Endothelial cell (in vitro differentiated cells): ENCODE measurements around the gene INF2. TPM values are rescaled to one million over a fixed set of nuclear protein-coding genes. Genes with fewer than 3 reads are reported as not detected.

Source experiments
- DNase-seq: peaks from one replicate; pipeline ENCODE4 v3.0.0; 2021; ENCODE audit warnings: low spot score
- H3K27ac Mint-ChIP-seq: one replicate; pipeline ENCODE4 v1.8.0; 2021; ENCODE audit warnings: mixed read lengths, inconsistent platforms; ENCODE audit not compliant: unreplicated experiment
- H3K27me3 Mint-ChIP-seq: one replicate; pipeline ENCODE4 v1.8.0; 2021; ENCODE audit warnings: mild to moderate bottlenecking, moderate library complexity, mixed read lengths, inconsistent platforms; ENCODE audit not compliant: unreplicated experiment
- H3K36me3 Mint-ChIP-seq: one replicate; pipeline ENCODE4 v1.8.0; 2021; ENCODE audit warnings: mild to moderate bottlenecking, low read depth, mixed read lengths, inconsistent platforms; ENCODE audit not compliant: unreplicated experiment
- H3K4me1 Mint-ChIP-seq: one replicate; pipeline ENCODE4 v1.8.0; 2021; ENCODE audit warnings: mild to moderate bottlenecking, mixed read lengths, inconsistent platforms; ENCODE audit not compliant: unreplicated experiment
- H3K4me3 Mint-ChIP-seq: one replicate; pipeline ENCODE4 v1.8.0; 2021; ENCODE audit warnings: mild to moderate bottlenecking, mixed read lengths, inconsistent platforms; ENCODE audit not compliant: unreplicated experiment
- H3K9me3 Mint-ChIP-seq: one replicate; pipeline ENCODE4 v1.8.0; 2021; ENCODE audit warnings: mixed read lengths, inconsistent platforms; ENCODE audit not compliant: unreplicated experiment
- total RNA-seq: library from RNA; stranded (reverse); fragmentation: NEBNext Ultra II Directional; extraction: Animal tissue kit (Norgen Biotek cat#: 25700); gene quantifications from one replicate; pipeline ENCODE4 v1.2.1, GENCODE V29; 2021; ENCODE audit not compliant: unreplicated experiment
- TF ChIP-seq, protein P1 (sequence below): fragments of 200-600 bp; sonication (generic); IDR thresholded peaks from one replicate; pipeline ENCODE4 v1.5.0; 2021; ENCODE audit warnings: antibody characterized with exemption; ENCODE audit not compliant: unreplicated experiment

Gene INF2
- total RNA-seq, 1 donor from 2014 or later, result 97.2 TPM

DNA sequence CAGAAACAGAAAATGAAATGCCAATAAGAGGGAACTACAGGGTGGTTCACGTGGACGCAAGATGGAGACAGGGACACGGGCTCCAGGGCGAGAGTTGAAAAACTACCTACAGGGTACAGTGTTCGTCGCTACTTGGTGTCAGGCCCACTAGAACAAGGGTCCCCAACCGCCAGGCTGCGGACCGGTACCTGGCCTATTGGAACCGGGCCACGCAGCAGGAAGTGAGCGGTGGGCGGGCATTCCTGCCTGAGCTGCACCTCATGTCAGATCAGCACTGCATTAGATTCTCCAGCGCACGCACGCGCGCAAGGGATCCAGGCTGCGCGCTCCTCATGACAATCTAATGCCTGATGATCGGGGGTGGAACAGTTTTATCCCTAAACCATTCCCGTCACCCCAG, 14.8 kb downstream of the INF2 start:
- TF ChIP-seq, protein P1, sequence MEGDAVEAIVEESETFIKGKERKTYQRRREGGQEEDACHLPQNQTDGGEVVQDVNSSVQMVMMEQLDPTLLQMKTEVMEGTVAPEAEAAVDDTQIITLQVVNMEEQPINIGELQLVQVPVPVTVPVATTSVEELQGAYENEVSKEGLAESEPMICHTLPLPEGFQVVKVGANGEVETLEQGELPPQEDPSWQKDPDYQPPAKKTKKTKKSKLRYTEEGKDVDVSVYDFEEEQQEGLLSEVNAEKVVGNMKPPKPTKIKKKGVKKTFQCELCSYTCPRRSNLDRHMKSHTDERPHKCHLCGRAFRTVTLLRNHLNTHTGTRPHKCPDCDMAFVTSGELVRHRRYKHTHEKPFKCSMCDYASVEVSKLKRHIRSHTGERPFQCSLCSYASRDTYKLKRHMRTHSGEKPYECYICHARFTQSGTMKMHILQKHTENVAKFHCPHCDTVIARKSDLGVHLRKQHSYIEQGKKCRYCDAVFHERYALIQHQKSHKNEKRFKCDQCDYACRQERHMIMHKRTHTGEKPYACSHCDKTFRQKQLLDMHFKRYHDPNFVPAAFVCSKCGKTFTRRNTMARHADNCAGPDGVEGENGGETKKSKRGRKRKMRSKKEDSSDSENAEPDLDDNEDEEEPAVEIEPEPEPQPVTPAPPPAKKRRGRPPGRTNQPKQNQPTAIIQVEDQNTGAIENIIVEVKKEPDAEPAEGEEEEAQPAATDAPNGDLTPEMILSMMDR, result no peak
- H3K36me3 Mint-ChIP-seq, result peaks cover 14% of the 10 kb centered on the region
- DNase-seq, result no peak
- H3K27me3 Mint-ChIP-seq, result peaks cover 9% of the 10 kb centered on the region
- H3K4me3 Mint-ChIP-seq, result peak overlapping the region; percentile 51
- H3K9me3 Mint-ChIP-seq, result no peaks in the 10 kb centered on the region
- peaks cover 4% of the 10 kb centered on the region for H3K4me1 Mint-ChIP-seq
- H3K27ac Mint-ChIP-seq, result no peak overlapping the region

DNA sequence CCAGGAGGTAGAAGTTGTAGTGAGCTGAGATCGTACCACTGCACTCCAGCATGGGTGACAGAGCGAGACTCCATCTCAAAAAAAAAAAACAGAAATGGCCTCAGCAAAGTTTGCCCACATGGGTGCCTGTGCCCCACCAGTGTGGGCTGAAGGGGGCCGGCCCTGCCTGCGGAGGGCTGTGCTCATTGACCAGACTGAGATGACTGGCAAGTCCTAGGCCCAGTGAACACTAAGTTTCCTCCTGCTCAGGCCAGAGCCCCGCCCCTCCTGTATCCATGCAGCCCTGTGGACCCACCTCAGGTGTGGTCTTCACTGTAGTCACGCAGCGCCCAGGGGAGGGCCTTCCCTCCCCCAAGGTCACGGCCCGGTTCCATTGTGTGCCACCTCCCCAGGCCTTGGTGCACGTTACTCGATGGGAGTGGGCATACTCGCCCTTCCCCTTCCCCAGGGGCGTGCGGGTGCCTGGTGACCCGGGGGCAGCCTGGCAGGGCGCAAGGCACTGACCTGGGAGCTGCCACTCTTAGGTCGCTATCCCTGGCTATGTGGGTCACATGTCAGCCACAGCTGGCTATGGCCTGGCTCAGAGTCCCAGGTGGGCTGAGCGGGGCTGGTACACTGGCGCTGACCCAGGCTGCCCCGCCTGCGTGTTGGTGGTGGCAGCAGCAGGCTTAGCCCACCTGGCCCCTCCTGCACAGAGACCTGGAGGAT, 16.1 kb downstream of the INF2 start:
- no peak for DNase-seq
- H3K4me1 Mint-ChIP-seq, result peaks cover 2% of the 10 kb centered on the region
- no peak overlapping the region for H3K4me3 Mint-ChIP-seq
- H3K27me3 Mint-ChIP-seq, result peaks cover 10% of the 10 kb centered on the region
- no peak overlapping the region for H3K27ac Mint-ChIP-seq
- peaks cover 18% of the 10 kb centered on the region for H3K36me3 Mint-ChIP-seq
- no peaks in the 10 kb centered on the region for H3K9me3 Mint-ChIP-seq
- TF ChIP-seq, protein P1, result no peak

DNA sequence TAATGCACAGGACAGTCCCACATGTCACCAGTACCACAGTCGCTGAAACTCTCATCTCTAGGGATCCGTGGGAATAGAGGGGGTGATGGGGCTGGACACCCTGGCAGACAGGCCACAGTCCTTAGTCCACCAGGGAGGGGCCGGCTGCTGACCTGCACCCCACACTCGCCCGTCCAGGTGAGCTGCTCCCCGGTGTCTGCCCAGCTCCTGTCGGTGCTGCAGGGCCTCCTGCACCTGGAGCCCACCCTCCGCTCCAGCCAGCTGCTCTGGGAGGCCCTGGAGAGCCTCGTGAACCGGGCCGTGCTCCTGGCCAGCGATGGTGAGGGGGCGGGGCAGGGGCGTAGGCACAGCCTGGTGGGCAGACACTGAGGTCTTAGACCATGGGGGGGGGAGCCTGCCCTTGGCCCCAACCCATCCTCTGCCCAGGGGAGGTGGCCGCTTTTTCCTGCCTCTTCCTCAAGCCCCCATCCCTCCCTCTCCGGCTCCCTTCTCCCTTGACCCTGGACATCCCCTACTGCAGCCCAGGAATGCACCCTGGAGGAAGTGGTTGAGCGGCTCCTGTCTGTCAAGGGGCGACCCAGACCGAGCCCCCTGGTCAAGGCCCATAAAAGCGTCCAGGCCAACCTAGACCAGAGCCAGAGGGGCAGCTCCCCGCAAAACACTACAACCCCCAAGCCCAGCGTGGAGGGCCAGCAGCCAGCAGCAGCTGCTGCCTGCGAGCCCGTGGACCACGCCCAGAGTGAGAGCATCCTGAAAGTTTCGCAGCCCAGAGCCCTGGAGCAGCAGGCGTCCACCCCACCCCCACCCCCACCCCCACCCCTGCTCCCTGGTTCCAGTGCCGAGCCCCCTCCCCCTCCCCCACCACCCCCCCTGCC, 17.6 kb downstream of the INF2 start:
- TF ChIP-seq, protein P1, result no peak
- H3K9me3 Mint-ChIP-seq, result no peaks in the 10 kb centered on the region
- peaks cover 19% of the 10 kb centered on the region for H3K36me3 Mint-ChIP-seq

DNA sequence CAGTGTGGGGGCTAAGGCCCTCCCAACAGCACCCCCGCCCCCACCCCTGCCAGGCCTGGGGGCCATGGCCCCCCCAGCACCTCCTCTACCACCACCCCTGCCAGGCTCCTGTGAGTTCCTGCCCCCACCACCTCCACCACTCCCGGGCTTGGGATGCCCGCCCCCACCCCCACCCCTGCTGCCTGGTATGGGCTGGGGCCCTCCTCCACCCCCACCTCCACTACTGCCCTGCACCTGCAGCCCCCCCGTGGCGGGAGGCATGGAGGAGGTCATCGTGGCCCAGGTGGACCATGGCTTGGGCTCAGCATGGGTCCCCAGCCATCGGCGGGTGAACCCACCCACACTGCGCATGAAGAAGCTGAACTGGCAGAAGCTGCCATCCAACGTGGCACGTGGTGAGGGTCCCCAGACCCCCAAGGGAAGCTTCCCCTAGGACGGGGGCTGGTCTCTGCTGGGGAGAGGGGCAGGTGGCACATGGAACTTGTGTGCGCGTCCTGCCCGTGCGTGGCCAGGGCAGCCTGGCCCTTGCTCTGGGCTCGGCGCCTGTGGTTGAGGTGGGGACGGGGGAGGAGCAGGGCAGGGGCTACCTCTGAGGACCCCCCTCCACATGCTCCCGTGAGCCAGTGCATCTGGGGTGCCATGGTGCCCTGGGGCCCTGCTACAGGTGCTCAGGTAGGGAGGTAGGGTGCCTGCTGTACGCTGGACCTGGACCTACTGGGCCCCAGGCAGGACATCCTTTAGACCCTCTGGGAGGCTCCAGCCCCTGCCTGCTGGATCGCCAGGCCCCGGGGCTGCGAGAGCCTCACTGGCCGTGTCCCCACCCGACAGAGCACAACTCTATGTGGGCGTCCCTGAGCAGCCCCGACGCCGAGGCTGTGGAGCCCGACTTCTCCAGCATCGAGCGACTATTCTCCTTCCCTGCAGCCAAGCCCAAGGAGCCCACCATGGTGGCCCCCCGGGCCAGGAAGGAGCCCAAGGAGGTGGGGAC, 18.5 kb downstream of the INF2 start:
- Mint-ChIP-seq H3K9me3 (no peaks in the 10 kb centered on the region), H3K27me3 (peaks cover 7% of the 10 kb centered on the region), H3K4me3 (no peak overlapping the region), H3K27ac (no peak overlapping the region), H3K4me1 (no peaks in the 10 kb centered on the region), H3K36me3 (peaks cover 19% of the 10 kb centered on the region)
- no peak for DNase-seq
- TF ChIP-seq, protein P1, result no peak

More for the DNA sequence above, 17.6 kb downstream of the INF2 start:
- Mint-ChIP-seq H3K27ac (no peak overlapping the region), H3K4me1 (no peaks in the 10 kb centered on the region), H3K4me3 (no peak overlapping the region), H3K27me3 (peaks cover 8% of the 10 kb centered on the region)
- DNase-seq, result no peak
